Measurements from ENCODE around the gene PAWR. TPM values are rescaled to one million over a fixed set of nuclear protein-coding genes. Genes with fewer than 3 reads are reported as not detected.
A peak's percentile ranks its signal among the peaks of the same experiment; 100 is the strongest.
"Not testable (repeated sequence)": the region's sequence is repeated elsewhere in the genome, so short reads cannot be mapped to it uniquely, and the experiment has no call there.

Gene PAWR
- polyA plus RNA-seq, 1 donor from 2014 or later = 19.8 TPM

GRCh38 chr12:79691511-79692248 lies 916 bp upstream of the PAWR start:
- Mint-ChIP-seq H3K4me3 (peak overlapping the region; percentile 88 to 95 (median 94)), H3K4me1 (peaks cover 12 to 19% (median 17%) of the 10 kb centered on the region in 3 donors), H3K36me3 (no peaks in the 10 kb centered on the region), H3K9me3 (no peaks in the 10 kb centered on the region), H3K27ac (peak overlapping the region in 2 of 3 donors; percentile 74 to 90), H3K27me3 (no peaks in the 10 kb centered on the region)

GRCh38 chr12:79690142-79690637 lies 574 bp downstream of the PAWR start:
- Mint-ChIP-seq H3K27ac (peak overlapping the region; percentile 53 to 95 (median 76)), H3K4me3 (peak overlapping the region; percentile 91 to 96 (median 95)), H3K9me3 (no peaks in the 10 kb centered on the region), H3K4me1 (peaks cover 20 to 30% (median 25%) of the 10 kb centered on the region in 3 donors), H3K36me3 (peaks cover 2% of the 10 kb centered on the region), H3K27me3 (no peaks in the 10 kb centered on the region)

- H3K4me3 Mint-ChIP-seq = peak overlapping the region; percentile 91 to 96 (median 95)
- peak overlapping the region; percentile 88 to 95 (median 91) for H3K27ac Mint-ChIP-seq
- H3K27me3 Mint-ChIP-seq = no peaks in the 10 kb centered on the region
- H3K4me1 Mint-ChIP-seq = peaks cover 21 to 32% (median 25%) of the 10 kb centered on the region in 3 donors
- no peaks in the 10 kb centered on the region for H3K9me3 Mint-ChIP-seq
- peaks cover 2% of the 10 kb centered on the region for H3K36me3 Mint-ChIP-seq
Measured at GRCh38 chr12:79689477-79690141, 1.2 kb downstream of the PAWR start.

GRCh38 chr12:79689061-79689476 lies 1.7 kb downstream of the PAWR start:
- Mint-ChIP-seq H3K36me3 (peaks cover 2% of the 10 kb centered on the region), H3K4me1 (peaks cover 21 to 32% (median 25%) of the 10 kb centered on the region in 3 donors), H3K27me3 (no peaks in the 10 kb centered on the region), H3K27ac (peak overlapping the region; percentile 88 to 95 (median 91)), H3K4me3 (peak overlapping the region; percentile 83 to 95 (median 92)), H3K9me3 (no peaks in the 10 kb centered on the region)

- H3K36me3 Mint-ChIP-seq = peaks cover 2% of the 10 kb centered on the region
- H3K27me3 Mint-ChIP-seq = no peaks in the 10 kb centered on the region
- H3K9me3 Mint-ChIP-seq = no peaks in the 10 kb centered on the region
- peaks cover 22 to 32% (median 25%) of the 10 kb centered on the region in 3 donors for H3K4me1 Mint-ChIP-seq
- peak overlapping the region; percentile 88 to 95 (median 91) for H3K27ac Mint-ChIP-seq
- H3K4me3 Mint-ChIP-seq = peak overlapping the region; percentile 83 to 95 (median 92)
Measured at GRCh38 chr12:79688376-79689060, 2.2 kb downstream of the PAWR start.

- H3K4me1 Mint-ChIP-seq = peaks cover 22 to 32% (median 25%) of the 10 kb centered on the region in 3 donors
- peak overlapping the region in 1 of 3 donors; percentile 15 for H3K27ac Mint-ChIP-seq
- peaks cover 2% of the 10 kb centered on the region for H3K36me3 Mint-ChIP-seq
- H3K4me3 Mint-ChIP-seq = peak overlapping the region; percentile 34 to 95 (median 90)
- no peaks in the 10 kb centered on the region for H3K9me3 Mint-ChIP-seq
- H3K27me3 Mint-ChIP-seq = no peaks in the 10 kb centered on the region
Measured at GRCh38 chr12:79687711-79688260, 3.0 kb downstream of the PAWR start.

- no peak overlapping the region for H3K27ac Mint-ChIP-seq
- peaks cover 26 to 35% (median 28%) of the 10 kb centered on the region in 3 donors for H3K4me1 Mint-ChIP-seq
- no peaks in the 10 kb centered on the region for H3K9me3 Mint-ChIP-seq
- peaks cover 2% of the 10 kb centered on the region for H3K36me3 Mint-ChIP-seq
- no peaks in the 10 kb centered on the region for H3K27me3 Mint-ChIP-seq
- no peak overlapping the region for H3K4me3 Mint-ChIP-seq
Measured at GRCh38 chr12:79686171-79686570, 4.6 kb downstream of the PAWR start.

- H3K36me3 Mint-ChIP-seq = peaks cover 2% of the 10 kb centered on the region
- no peak overlapping the region for H3K4me3 Mint-ChIP-seq
- H3K27ac Mint-ChIP-seq = no peak overlapping the region
- no peaks in the 10 kb centered on the region for H3K9me3 Mint-ChIP-seq
- no peaks in the 10 kb centered on the region for H3K27me3 Mint-ChIP-seq
- peaks cover 31 to 42% (median 33%) of the 10 kb centered on the region in 3 donors for H3K4me1 Mint-ChIP-seq
Measured at GRCh38 chr12:79685068-79685467, 5.7 kb downstream of the PAWR start.

GRCh38 chr12:79684338-79684737 lies 6.4 kb downstream of the PAWR start:
- not testable (repeated sequence) for H3K27me3 Mint-ChIP-seq, H3K36me3 Mint-ChIP-seq, H3K4me3 Mint-ChIP-seq, H3K9me3 Mint-ChIP-seq, H3K27ac Mint-ChIP-seq
- H3K4me1 Mint-ChIP-seq = peaks cover 37 to 49% (median 37%) of the 10 kb centered on the region in 3 donors

GRCh38 chr12:79682593-79682992 lies 8.2 kb downstream of the PAWR start:
- H3K4me1 Mint-ChIP-seq = peaks cover 40 to 47% (median 42%) of the 10 kb centered on the region in 3 donors
- H3K27me3 Mint-ChIP-seq = no peaks in the 10 kb centered on the region
- H3K4me3 Mint-ChIP-seq = no peak overlapping the region
- no peaks in the 10 kb centered on the region for H3K9me3 Mint-ChIP-seq
- H3K27ac Mint-ChIP-seq = no peak overlapping the region
- H3K36me3 Mint-ChIP-seq = peaks cover 4% of the 10 kb centered on the region

- no peak overlapping the region for H3K27ac Mint-ChIP-seq
- no peak overlapping the region for H3K4me3 Mint-ChIP-seq
- no peaks in the 10 kb centered on the region for H3K27me3 Mint-ChIP-seq
- H3K4me1 Mint-ChIP-seq = peaks cover 33 to 51% (median 34%) of the 10 kb centered on the region in 3 donors
- H3K36me3 Mint-ChIP-seq = peaks cover 6% of the 10 kb centered on the region
- H3K9me3 Mint-ChIP-seq = no peaks in the 10 kb centered on the region
Measured at GRCh38 chr12:79681008-79681590, 9.7 kb downstream of the PAWR start.

- H3K27ac Mint-ChIP-seq = no peak overlapping the region
- H3K9me3 Mint-ChIP-seq = no peaks in the 10 kb centered on the region
- H3K4me3 Mint-ChIP-seq = no peak overlapping the region
- no peaks in the 10 kb centered on the region for H3K27me3 Mint-ChIP-seq
- H3K36me3 Mint-ChIP-seq = peaks cover 5% of the 10 kb centered on the region
- H3K4me1 Mint-ChIP-seq = peaks cover 29 to 47% (median 36%) of the 10 kb centered on the region in 3 donors
Measured at GRCh38 chr12:79680051-79680450, 10.7 kb downstream of the PAWR start.

GRCh38 chr12:79678306-79678705 lies 12.5 kb downstream of the PAWR start:
- Mint-ChIP-seq H3K4me3 (no peak overlapping the region), H3K9me3 (no peaks in the 10 kb centered on the region), H3K27me3 (no peaks in the 10 kb centered on the region), H3K4me1 (peaks cover 42 to 62% (median 49%) of the 10 kb centered on the region in 3 donors), H3K27ac (no peak overlapping the region), H3K36me3 (peaks cover 5% of the 10 kb centered on the region)

GRCh38 chr12:79677672-79678071 lies 13.1 kb downstream of the PAWR start:
- peaks cover 46 to 65% (median 51%) of the 10 kb centered on the region in 3 donors for H3K4me1 Mint-ChIP-seq
- H3K36me3 Mint-ChIP-seq = peaks cover 5% of the 10 kb centered on the region
- no peaks in the 10 kb centered on the region for H3K27me3 Mint-ChIP-seq
- no peak overlapping the region for H3K4me3 Mint-ChIP-seq
- H3K27ac Mint-ChIP-seq = no peak overlapping the region
- no peaks in the 10 kb centered on the region for H3K9me3 Mint-ChIP-seq

Data from IgD-negative memory B cell (primary cell).